Stimulated activated CD8-positive, alpha-beta memory T cell treated with anti-CD3 and anti-CD28 coated beads, Interleukin-15, amount 100 ng/mL, for 48 hours (primary cell): Measurements from ENCODE around the gene FOXF2.

Experiments used
- DNase-seq, 2 donors: peaks; one replicate each; pipeline ENCODE4 v3.0.0-alpha.2; 2020; ENCODE audit warnings: low read depth in 2 of 2

The FOXF2 gene

DNA sequence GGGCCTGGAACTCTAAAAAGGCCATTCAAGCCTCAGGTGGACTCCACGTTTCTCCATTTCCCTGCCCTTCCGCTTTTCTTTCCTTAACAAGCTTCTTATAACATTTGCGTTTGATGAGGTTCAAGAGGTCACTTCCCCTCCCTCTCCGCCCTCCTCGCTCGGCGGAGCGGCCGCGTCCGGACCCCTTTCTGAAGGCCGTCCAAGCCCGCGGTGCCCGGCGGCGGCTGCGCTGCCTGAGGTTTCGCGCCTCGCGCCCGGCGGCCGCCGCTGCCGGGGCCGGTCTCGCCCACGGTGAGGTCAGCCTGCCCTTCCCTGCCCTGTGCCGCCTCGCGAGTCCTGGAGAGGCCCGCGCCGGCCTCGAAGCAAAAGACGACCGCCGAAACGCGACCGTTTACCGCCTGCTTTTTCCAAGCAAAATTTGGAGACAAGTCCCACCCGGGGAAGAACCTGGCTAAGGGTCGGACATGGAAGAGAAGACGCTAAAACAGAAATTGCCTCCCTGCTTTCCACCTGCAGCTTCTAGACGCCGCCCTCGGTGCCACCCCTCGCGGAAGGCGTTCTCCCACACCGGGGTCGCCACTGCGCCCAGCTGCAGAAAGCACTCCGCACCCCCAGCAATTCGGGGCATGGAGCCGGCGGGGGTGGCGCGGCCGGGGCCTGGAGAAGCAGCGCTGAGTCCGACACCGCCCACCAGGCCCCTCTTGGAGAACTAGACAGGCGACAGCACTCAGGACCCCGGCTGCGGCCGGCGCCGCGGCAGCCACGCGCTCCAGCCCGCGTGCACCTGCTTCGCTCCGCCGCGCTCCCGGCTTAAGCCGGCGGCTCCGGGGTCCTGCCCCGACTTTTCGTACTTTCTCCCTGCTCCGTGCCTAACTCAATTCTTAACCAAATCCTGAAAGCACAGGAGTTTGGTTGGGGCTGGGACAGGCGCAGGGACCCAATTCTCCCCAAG lies 11.0 kb upstream of the FOXF2 start:
- no peak for DNase-seq

DNA sequence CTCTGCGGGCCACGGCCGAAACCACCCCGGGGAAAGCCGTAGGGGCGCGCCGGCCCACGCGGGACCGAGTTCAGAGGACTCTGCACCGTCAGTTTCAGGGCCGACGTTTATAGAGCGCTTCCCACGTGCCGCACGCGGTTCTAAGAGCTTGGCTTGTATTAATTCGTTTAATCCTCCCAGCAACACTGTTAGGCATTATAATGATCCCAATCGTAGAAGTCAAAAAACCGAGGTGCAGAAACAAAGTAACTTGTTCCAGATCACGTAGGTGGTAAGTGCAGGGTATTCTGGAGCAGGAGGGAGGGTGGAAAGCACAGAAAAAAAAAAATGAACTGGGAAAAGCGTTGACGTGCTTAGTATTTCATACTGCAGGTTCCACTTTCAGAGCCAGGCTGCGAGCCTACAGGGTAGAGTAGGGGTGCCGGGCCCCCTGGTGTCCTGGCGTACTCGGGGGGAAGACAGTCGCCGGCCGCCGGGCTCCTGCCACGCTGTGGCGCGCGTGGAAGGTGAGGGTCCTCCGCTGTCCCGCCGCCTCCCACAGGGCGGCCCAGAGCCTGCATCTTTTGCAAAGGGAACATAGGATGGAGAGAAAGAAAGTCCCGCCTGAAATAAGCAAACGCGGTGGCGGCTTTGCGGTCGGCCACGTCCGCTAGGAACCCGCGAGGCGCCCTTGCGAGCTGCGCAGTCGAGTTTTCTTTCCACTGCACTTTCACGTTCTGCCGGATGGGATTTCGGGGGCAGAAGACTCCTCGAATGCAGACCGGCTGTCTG lies 10.2 kb upstream of the FOXF2 start:
- no peak for DNase-seq

DNA sequence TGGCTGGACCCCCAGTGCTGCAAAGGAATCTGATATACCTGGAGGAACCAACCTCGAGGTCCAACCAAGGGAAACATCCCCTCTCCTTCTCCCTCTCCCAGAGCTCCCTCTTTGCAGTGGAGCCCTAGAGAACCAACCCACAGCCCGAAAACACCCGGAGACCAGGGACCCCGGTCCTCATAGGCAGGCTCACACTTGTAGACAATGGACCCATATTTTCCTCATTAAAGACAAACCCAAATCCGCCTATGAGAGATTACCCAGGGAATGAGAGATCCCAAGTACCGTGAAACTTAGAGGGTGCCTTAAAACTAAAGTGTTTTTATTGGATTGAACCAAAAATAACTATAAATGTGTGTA lies 9.6 kb upstream of the FOXF2 start:
- no peak for DNase-seq

DNA sequence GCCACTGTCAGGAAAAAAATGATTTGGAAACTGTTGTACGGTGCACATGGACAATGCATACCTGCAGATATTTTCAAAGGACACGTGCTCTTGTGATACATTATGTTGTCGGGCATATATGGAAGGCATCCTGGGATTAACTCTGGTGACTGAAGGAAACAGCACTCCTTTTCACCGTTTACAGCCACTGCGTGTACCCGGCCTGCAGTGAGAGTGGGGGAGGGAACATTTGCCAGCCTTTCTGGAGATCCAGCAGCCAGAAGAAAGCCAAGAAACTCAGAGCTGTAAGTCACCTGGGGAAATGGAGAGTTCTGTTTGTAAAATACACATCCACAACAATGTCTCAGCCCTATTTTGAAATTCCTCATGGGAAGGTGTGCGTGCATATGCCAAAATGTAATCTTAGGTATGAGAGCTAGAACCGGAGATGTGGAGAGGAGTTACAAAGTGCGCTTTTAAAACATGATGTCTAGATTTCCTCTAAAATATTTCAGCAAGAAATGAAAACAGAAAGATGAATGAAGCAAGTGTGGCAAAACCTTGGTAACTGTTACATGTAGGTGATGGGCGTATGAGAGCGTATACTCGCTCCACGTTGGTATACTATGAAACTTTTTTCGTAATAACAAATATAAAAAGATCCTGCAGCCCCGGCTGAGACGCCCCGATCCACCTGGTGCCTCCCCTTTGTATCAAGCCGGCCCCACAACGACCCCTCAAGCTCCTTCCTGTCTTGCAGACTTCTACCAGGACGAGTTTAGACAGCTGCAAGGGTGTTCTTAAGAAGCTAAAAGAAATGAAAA lies 8.6 kb upstream of the FOXF2 start:
- DNase-seq, result no peak

DNA sequence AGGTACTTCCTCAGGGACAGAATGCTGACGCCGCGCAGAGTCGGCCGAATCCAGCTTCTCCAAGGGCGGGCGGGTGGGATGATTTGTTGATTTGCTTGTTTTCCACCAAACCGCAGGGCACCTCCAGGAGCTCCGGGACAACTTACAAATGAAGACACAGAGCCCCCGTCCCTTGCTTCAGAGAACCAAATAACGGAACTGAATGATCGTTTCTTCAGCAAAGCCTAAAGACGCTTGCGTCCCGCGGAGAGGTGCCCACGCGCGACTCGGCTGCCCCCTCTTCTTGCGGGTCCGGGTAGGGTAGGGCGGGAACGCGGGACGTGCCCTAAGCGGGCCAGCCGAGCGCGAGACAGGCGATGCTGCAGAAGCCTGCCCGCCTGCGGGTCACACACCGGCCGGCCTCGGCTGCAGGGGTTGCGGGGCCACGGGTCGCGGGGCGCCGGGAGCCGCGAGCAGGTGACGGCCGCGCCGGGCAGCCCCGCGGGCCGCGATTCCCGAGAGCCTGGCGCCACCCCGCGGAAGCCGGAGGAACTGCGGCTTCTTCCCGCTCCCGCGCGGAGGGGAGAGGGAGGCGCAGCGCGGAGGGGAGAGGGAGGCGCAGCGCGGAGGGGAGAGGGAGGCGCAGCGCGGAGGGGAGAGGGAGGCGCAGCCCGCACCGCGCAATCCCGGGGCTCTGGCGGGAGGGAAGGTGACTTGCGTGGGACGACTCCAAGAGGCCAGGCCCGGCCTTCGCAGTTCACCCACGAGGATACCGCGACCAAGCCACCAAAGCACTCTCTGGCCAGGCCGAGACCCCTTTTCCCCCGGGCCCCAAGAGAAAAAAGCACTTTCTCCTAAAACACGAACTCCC lies 7.7 kb upstream of the FOXF2 start:
- peak in 1 of 2 donors; percentile 34 for DNase-seq

DNA sequence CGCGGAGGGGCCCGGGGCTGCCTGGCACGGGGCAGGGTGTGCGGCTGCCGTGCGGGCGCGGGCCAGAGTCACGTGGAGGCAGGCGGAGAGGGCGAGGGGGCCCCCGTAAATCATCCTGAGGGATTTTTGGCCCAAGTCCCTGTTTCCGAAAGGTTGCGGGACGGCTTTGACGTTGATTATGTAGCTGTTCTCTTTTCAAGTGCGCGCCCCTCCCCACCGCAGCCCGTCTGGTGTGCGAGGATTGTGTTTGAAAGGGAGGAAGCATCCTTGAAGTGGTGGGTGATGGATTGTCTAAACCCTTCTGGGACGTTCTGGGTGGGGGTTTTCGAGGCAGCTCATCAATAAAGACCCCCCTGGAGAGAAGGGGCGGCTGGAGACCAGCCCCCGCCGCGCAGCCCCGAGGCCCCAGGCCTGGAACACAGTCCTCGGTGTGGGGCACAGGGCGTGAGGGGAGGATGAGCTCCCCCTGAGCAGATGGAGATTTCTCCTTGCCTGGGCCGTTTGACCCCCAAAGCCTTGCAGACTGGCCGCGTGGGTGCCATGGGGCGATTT lies 7.0 kb upstream of the FOXF2 start:
- no peak for DNase-seq

DNA sequence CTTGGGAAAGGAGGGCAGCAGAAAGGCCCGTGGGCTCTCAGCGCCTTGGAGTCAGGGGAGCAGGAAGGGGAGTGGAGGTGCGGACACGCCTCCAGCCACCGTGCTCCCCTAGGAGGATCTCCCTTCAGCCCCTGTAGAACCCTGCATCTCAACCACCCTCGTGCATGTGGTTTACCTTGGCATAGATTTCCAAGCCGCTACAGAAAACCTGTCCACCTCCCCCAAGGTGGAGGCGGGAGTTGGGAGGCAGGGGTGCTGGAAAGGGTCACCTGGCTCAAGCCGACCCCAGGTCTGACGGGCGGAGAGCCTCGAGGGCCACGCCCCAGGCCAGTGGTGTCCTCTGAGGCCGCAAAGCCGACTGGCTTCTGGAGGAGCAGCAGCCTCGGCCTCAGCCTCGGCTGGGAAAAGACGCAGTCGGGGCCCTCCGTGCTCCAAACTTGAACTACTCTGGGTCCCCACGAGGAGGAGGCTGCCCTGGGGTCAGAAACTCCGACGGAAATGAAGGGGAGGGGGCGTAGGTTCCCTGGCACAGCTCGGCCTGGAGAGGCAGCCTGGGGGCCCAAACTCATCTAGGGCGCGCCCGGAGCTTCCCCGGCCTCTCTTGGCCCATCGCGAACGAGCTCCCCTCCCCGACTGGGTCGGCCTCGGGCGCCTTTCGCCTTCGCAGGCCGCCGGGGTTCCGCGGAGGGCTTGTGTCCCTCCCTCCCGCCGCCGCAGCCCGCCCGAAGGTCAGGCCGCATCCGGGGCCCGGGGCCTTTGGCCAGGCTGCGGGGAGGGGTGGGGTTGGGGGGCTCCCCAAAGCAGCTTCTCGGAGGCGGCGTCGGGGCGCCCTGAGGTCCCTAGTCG lies 6.3 kb upstream of the FOXF2 start:
- no peak for DNase-seq

DNA sequence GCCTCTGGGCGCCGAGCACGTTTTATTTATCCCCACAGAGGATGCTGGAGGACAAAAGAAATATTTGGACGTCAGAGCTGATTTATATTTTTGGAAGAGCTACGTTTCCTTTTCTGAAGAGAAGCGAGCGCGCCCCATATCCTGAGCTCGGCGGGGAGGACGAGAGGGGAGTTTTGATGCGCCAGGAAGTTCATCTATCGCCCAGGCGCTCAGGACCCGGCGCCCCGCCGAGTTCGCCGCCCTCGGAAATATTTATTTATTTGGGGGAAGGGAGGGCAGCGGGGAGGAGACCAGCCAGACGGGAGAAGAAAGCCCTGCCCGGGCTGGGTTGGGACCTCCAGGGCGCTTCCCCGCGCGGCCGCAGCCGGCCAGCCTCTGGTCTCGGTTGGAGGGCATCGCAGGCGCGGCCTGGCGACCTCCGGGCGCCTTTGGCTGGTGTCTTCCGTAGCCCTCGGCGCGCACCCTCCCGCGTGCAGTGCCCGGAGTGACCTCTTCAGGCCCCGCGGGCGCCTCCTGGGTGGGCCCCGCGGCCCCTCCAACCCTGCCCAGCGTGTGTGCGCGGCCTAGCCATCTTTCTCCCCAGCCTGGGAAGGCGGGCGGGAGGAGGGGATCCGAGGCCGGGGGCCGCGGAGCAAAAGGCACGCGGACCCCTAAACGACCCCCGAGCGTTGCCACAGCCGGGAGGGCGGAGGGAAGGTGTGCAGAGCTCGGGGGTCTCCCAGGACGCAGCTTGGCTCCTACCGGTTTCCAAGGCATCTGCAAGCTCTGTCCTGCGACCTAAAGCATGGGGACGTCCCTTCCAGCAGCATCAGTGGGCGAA lies 5.4 kb upstream of the FOXF2 start:
- no peak for DNase-seq

DNA sequence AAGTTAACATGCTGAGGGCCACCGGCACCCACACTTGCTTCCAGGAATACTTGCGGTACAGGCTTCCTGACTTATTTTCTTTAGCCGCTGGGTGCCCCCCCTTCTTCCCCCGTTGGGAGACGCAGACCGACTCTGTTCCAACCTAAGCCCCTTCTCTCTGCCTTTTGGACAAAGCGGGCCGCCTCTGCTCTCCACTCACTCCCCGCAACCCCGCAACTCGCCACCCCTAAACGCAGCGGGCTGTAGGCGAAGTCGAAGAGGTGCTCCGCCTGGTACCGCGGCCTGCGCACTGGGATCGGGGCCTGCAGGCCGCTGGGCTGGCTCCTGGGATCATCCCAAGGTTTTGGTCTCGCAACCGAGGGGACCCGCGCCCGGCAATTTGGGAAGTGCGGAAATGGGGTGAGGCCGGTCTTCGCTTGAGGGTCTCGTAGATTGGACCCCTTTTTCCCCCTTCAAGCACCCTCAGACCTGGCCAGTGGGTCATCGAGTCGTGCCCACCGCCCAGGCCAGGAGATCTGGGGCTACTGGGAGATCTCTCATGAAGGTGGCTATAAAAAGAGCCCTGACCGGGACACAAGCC lies 4.7 kb upstream of the FOXF2 start:
- no peak for DNase-seq

DNA sequence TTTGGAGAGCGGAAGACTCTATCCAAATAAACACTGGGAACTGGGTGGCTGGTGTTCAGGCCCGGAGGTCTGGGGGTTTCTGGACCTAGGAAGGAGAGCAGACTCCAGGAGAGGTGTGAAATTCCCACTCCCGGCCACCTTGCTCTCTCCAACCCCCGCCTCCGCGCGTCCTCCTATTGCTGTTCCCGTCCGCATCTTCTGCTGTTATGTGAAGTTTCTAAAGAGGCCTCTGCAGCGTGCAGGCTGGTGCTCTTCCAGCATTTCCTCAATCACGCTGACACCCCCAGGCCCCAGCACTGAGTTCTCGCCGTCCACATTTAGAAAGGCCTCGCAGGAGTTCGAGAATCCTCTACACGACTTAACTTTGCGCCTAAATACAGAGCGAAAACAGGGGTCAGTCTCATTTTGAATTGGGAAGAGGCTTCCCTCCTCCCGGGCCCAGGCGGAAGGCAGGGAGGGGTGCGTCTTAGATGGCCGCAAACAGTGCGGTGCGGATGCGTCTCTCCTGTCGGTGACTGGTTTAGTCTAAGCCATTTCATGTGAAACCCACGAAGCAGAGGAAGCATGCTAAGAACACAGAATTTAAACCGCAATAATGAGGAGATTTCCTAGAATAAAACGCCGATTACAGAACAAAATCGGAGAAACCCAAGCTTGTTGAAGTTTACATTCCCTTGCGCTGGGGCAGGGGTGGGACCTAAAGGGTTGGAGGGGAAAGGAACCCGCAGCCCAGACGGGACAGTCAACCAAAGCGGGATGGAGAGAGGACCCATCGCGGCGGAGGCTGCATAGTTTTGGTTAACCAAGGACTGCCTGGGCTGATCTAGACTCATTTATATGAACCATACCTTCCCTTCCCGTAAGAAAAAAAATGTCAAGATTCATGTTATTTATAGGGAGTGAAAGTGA lies 4.0 kb upstream of the FOXF2 start:
- no peak for DNase-seq

DNA sequence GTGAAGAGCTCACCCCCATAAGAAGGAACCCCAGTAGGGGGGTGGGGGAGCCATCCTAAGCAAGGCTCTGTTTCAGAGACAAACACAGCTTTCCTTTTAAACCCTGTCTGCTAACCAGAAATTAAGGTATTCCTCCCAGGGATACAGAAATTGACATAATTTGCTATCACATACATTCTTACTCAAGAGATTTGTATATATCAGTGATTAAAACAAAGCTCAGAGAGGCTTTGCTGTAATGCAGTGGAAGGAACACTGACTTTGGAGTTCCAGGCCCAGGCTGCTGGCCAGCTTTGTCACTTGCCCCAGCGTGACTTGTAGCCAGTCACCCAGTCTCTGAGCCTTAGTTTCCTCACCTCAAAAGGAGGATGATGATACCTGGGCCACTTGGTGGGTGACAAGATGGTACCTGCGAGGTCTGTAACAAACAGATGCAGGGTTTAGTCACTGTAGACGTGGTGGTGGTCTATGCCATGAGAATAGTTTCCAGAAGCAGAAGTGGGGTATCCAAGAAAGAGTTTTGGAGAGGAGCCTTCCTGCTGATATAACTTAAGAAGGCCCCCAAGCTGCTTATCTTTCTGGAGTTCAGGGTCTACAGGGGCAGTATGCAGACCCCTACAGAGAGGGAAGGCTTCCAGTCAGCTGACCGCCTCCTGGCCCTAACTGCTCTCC lies 3.2 kb upstream of the FOXF2 start:
- DNase-seq, result no peak

DNA sequence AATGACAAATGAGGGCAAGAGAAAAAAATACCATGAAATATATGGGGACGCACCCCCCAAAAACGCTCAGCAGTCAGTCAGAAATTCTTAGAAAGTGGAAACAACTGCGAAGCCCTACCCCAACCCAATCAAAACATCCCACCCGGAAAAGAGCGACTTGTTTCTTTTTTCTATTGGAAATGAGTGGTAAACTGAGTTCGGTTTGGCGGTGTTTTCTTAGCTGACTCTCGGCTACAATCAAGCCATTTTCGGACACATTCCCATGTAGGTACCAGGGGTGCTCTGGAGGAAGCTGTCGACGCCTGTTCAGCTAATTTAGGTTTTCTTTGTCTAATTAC lies 1.9 kb upstream of the FOXF2 start:
- no peak for DNase-seq

DNA sequence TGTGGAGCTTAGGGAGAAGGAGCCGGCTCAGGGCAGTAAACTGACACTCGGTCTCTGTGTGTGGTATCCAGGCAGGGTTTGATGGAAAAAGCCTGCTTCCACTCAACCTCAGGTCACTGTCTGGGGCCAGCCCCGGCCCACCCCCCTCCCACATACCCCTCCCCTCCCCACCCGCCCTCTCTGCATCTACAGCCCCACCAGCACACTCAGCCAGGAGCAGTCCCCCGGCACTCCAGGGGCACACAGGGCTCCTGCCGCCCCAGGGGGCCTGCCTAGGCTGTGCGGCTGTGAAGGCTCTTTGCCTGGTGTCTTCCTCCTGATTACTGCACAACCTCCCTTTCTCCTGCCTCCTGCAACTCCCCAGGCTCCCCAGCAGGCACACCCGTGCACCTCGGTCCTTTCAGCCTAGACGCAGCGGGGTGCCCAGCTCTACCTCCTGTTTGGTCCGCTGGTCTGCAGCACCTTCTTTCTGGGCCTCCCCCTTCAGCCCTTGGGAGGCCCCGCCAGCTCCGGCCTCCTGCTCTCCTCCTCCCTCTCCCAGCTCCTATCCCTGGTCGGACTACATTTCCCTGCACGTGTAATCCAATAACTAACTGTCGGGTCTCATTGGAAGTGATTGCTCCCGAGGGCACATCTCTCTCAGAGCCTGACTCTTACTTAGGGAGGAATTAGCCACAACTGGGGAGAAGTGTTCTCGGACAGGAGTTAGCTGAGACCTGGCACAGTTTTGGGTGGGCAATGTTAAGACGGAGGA lies 1.3 kb upstream of the FOXF2 start:
- DNase-seq, result no peak

DNA sequence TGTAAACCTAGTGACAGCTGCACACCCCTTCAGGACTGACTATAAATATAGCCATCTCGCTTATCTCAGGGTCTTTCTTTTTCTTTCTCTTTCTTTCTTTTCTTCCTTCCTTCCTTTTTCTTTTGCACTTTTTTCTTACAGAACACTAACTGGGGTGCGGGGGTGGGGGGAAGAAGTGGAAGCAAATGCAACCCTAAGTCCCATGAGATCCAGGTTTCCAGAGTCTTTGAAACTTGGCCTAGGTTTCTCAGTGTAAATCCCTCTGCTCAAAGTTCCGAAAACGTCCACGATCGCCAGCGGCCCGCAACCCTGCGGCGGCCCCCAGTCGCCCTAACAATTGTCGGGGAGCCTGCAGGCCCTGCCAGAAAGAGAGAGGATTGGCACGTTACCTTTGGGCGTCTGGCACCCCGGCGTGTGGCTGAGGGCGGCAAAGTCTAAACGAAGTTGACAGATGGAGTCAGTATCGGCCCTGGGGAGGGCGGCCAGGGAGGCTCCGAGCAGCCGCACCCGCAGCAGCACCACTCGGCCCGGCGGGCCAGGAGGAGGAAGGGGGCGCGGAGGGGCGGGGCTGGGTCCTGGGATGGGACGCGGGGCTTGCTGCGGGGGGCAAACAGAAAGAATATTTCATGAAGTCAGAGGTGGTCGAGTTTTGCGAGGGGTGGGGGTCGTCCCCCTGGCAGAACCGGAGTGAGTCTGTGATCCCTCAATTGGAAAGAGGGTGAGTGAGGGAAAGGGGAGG lies 577 bp upstream of the FOXF2 start:
- no peak for DNase-seq

DNA sequence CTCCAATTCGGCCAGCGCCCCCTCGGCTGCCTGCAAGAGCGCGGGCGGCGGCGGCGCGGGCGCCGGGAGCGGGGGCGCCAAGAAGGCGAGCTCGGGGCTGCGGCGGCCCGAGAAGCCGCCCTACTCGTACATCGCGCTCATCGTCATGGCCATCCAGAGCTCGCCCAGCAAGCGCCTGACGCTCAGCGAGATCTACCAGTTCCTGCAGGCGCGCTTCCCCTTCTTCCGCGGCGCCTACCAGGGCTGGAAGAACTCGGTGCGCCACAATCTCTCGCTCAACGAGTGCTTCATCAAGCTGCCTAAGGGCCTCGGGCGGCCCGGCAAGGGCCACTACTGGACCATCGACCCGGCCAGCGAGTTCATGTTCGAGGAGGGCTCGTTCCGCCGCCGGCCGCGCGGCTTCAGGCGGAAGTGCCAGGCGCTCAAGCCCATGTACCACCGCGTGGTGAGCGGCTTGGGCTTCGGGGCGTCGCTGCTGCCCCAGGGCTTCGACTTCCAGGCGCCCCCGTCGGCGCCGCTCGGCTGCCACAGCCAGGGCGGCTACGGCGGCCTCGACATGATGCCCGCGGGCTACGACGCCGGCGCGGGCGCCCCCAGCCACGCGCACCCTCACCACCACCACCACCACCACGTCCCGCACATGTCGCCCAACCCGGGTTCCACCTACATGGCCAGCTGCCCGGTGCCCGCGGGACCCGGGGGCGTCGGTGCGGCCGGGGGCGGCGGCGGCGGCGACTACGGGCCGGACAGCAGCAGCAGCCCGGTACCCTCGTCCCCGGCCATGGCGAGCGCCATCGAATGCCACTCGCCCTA lies 963 bp downstream of the FOXF2 start:
- no peak for DNase-seq
